IPS-11a (cell line): ENCODE data around the gene TNIP3.

ENCODE experiments used
- H3K4me3 ChIP-seq: one replicate; pipeline ENCODE4 v1.5.1; 2013; ENCODE audit warnings: low read depth, low read length, control low read depth

The TNIP3 gene

GRCh38 chr4:121139533-121140222 lies 24.4 kb downstream of the TNIP3 start:
- H3K4me3 ChIP-seq, result no peak overlapping the region

- no peak overlapping the region for H3K4me3 ChIP-seq
Measured at GRCh38 chr4:121138039-121138825, 25.9 kb downstream of the TNIP3 start.

- no peak overlapping the region for H3K4me3 ChIP-seq
Measured at GRCh38 chr4:121130326-121130660, 33.8 kb downstream of the TNIP3 start.

GRCh38 chr4:121129606-121130325 lies 34.4 kb downstream of the TNIP3 start:
- no peak overlapping the region for H3K4me3 ChIP-seq

GRCh38 chr4:121127100-121127499 lies 37.0 kb downstream of the TNIP3 start:
- no peak overlapping the region for H3K4me3 ChIP-seq

GRCh38 chr4:121126449-121127006 lies 37.6 kb downstream of the TNIP3 start:
- H3K4me3 ChIP-seq, result no peak overlapping the region

GRCh38 chr4:121125498-121125885 lies 38.6 kb downstream of the TNIP3 start:
- H3K4me3 ChIP-seq, result no peak overlapping the region

GRCh38 chr4:121122661-121123060 lies 41.5 kb downstream of the TNIP3 start:
- H3K4me3 ChIP-seq, result no peak overlapping the region

- H3K4me3 ChIP-seq, result no peak overlapping the region
Measured at GRCh38 chr4:121119715-121120114, 44.4 kb downstream of the TNIP3 start.

- no peak overlapping the region for H3K4me3 ChIP-seq
Measured at GRCh38 chr4:121118344-121118743, 45.8 kb downstream of the TNIP3 start.

GRCh38 chr4:121114756-121115155 lies 49.4 kb downstream of the TNIP3 start:
- no peak overlapping the region for H3K4me3 ChIP-seq

- H3K4me3 ChIP-seq, result no peak overlapping the region
Measured at GRCh38 chr4:121112530-121112929, 51.6 kb downstream of the TNIP3 start.

- no peak overlapping the region for H3K4me3 ChIP-seq
Measured at GRCh38 chr4:121108557-121108956, 55.6 kb downstream of the TNIP3 start.

- H3K4me3 ChIP-seq, result no peak overlapping the region
Measured at GRCh38 chr4:121107507-121107906, 56.6 kb downstream of the TNIP3 start.

- H3K4me3 ChIP-seq, result no peak overlapping the region
Measured at GRCh38 chr4:121100093-121100775, 63.9 kb downstream of the TNIP3 start.

- no peak overlapping the region for H3K4me3 ChIP-seq
Measured at GRCh38 chr4:121098266-121098665, 65.9 kb downstream of the TNIP3 start.

- H3K4me3 ChIP-seq, result no peak overlapping the region
Measured at GRCh38 chr4:121096629-121097028, 67.5 kb downstream of the TNIP3 start.

- H3K4me3 ChIP-seq, result no peak overlapping the region
Measured at GRCh38 chr4:121096191-121096590, 67.9 kb downstream of the TNIP3 start.

- H3K4me3 ChIP-seq, result no peak overlapping the region
Measured at GRCh38 chr4:121094297-121094966, 69.7 kb downstream of the TNIP3 start.

GRCh38 chr4:121093261-121093660 lies 70.9 kb downstream of the TNIP3 start:
- no peak overlapping the region for H3K4me3 ChIP-seq
